Uterus (tissue), 4 donors: Measurements from ENCODE around the gene DNAAF1. TPM values are rescaled to one million over a fixed set of nuclear protein-coding genes. Genes with fewer than 3 reads are reported as not detected.

ENCODE experiments used
- DNase-seq, 2 donors: peaks; one replicate each; pipeline ENCODE4 v3.0.0-alpha.2; 2019 to 2020
- H3K27ac ChIP-seq, 2 donors: fragments of 200-600 bp; sonication (generic); 1 replicate in 1 of 2; 2 replicates in 1 of 2; pipeline ENCODE4 v1.5.1; 2016 to 2018
- H3K27me3 ChIP-seq, 2 donors: fragments of 200-600 bp; sonication (generic); one replicate each; pipeline ENCODE4 v1.5.1; 2018 to 2019; ENCODE audit warnings: control low read depth in 1 of 2
- H3K36me3 ChIP-seq, 2 donors: fragments of 200-600 bp; sonication (generic); one replicate each; pipeline ENCODE4 v1.5.1; 2019; ENCODE audit warnings: control low read depth in 1 of 2
- H3K4me1 ChIP-seq, 2 donors: fragments of 200-600 bp; sonication (generic); one replicate each; pipeline ENCODE4 v1.5.1; 2018 to 2019; ENCODE audit warnings: control low read depth in 1 of 2
- H3K4me3 ChIP-seq, 2 donors: fragments of 200-600 bp; sonication (generic); 1 replicate in 1 of 2; 2 replicates in 1 of 2; pipeline ENCODE4 v1.5.1; 2018 to 2019; ENCODE audit warnings: mild to moderate bottlenecking in 1 of 2
- H3K9me3 ChIP-seq, 2 donors: fragments of 200-600 bp; sonication (generic); one replicate each; pipeline ENCODE4 v1.5.1; 2019; ENCODE audit warnings: control low read depth in 1 of 2
- POLR2A ChIP-seq, 2 donors: fragments of 450-650 bp; IDR thresholded peaks; one replicate each; pipeline ENCODE4 v1.6.1; 2016; ENCODE audit warnings: antibody characterized with exemption in 2 of 2, mild to moderate bottlenecking in 1 of 2, moderate library complexity in 1 of 2
- intact Hi-C: fragments of 100-400 bp; cut with DNase I; formaldehyde crosslinking; loops from one replicate; pipeline ENCODE4 v1.15.1; 2023; ENCODE audit warnings: low total_unique reads
- total RNA-seq, 4 donors: library from RNA; depleted of rRNA in 3 of 4; stranded (reverse); fragments of >200 nt in 3 of 4; gene quantifications; one replicate each; pipeline versions ENCODE4 v1.1.0 to v1.2.4, GENCODE V29; 2014 to 2023
- TF ChIP-seq, protein P1 (sequence below), 4 experiments: fragments of 200-600 bp in 2 of 4; fragments of 450-650 bp in 2 of 4; sonication (generic) in 2 of 4; IDR thresholded peaks; one replicate each; pipeline ENCODE4 v1.5.1; 2016 to 2019; ENCODE audit warnings: antibody characterized with exemption in 4 of 4, mild to moderate bottlenecking in 2 of 4, moderate library complexity in 1 of 4
- donor health status: DM: yes; HTN: yes; CAD: no.

DNAAF1 gene
- total RNA-seq, 4 donors from 2014 or later = 0.77 to 8.2 (median 2.7) TPM

DNA sequence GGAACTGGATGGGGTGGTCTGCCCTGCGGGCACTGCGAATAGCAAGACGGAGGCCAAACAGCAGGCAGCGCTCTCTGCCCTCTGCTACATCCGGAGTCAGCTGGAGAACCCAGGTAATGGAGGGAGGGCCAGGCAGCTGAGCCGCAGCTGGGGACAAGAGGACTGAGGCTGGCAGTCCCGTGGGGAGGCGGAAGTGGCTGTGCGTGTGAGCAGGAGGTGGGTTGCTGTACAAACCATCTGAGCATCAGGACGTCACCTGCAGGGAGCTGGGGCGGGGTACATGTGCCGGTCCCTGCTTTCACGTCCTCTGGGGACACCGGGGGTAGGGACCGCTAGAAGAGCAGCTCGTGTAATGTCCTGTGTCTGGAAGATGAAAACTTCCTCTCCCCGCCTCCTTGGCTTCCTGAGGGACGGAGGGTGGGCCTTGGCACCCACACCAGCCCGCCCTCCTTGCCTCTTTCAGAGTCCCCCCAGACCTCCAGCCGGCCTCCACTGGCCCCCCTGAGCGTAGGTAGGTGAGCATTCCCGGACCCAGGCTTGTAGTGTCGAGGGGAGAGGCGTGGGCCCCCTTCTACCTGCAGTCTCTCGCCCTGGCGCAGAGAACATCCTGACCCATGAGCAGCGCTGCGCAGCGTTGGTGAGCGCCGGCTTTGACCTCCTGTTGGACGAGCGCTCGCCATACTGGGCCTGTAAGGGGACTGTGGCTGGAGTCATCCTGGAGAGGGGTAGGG is 49.5 kb downstream of the DNAAF1 start:
- Histone ChIP-seq H3K36me3 (no peaks in the 10 kb centered on the region), H3K4me3 (no peak overlapping the region), H3K9me3 (no peaks in the 10 kb centered on the region), H3K27ac (no peak overlapping the region), H3K27me3 (no peaks in the 10 kb centered on the region), H3K4me1 (no peaks in the 10 kb centered on the region)
- TF ChIP-seq, protein P1, sequence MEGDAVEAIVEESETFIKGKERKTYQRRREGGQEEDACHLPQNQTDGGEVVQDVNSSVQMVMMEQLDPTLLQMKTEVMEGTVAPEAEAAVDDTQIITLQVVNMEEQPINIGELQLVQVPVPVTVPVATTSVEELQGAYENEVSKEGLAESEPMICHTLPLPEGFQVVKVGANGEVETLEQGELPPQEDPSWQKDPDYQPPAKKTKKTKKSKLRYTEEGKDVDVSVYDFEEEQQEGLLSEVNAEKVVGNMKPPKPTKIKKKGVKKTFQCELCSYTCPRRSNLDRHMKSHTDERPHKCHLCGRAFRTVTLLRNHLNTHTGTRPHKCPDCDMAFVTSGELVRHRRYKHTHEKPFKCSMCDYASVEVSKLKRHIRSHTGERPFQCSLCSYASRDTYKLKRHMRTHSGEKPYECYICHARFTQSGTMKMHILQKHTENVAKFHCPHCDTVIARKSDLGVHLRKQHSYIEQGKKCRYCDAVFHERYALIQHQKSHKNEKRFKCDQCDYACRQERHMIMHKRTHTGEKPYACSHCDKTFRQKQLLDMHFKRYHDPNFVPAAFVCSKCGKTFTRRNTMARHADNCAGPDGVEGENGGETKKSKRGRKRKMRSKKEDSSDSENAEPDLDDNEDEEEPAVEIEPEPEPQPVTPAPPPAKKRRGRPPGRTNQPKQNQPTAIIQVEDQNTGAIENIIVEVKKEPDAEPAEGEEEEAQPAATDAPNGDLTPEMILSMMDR (IDR thresholded peaks at IDR 0.05) = no peak
- no peak for TF ChIP-seq POLR2A (IDR thresholded peaks at IDR 0.05)
- DNase-seq = no peak
- intact Hi-C loops = no loop called here

GRCh38 chr16:84195201-84196093 is 50.3 kb downstream of the DNAAF1 start:
- no peak for DNase-seq
- Histone ChIP-seq H3K4me1 (no peaks in the 10 kb centered on the region), H3K4me3 (no peak overlapping the region), H3K36me3 (no peaks in the 10 kb centered on the region), H3K9me3 (no peaks in the 10 kb centered on the region), H3K27me3 (no peaks in the 10 kb centered on the region), H3K27ac (no peak overlapping the region)
- intact Hi-C loops = no loop called here
- TF ChIP-seq POLR2A (IDR thresholded peaks at IDR 0.05) = no peak
- TF ChIP-seq, protein P1 (IDR thresholded peaks at IDR 0.05) = no peak

GRCh38 chr16:84196101-84196500 is 51.0 kb downstream of the DNAAF1 start:
- TF ChIP-seq POLR2A (IDR thresholded peaks at IDR 0.05) = no peak
- TF ChIP-seq, protein P1 (IDR thresholded peaks at IDR 0.05) = no peak
- DNase-seq = no peak

GRCh38 chr16:84196727-84197394 is 51.8 kb downstream of the DNAAF1 start:
- H3K36me3 ChIP-seq = no peaks in the 10 kb centered on the region
- H3K4me3 ChIP-seq = no peak overlapping the region
- DNase-seq = no peak
- TF ChIP-seq, protein P1 (IDR thresholded peaks at IDR 0.05) = no peak
- TF ChIP-seq POLR2A (IDR thresholded peaks at IDR 0.05) = no peak
- no peak overlapping the region for H3K27ac ChIP-seq
- intact Hi-C loops = no loop called here
- H3K9me3 ChIP-seq = no peaks in the 10 kb centered on the region
- H3K27me3 ChIP-seq = no peaks in the 10 kb centered on the region
- H3K4me1 ChIP-seq = no peaks in the 10 kb centered on the region

More at GRCh38 chr16:84196101-84196500, 51.0 kb downstream of the DNAAF1 start:
- intact Hi-C loops = no loop called here
- H3K4me1 ChIP-seq = no peaks in the 10 kb centered on the region
- no peaks in the 10 kb centered on the region for H3K27me3 ChIP-seq
- no peaks in the 10 kb centered on the region for H3K36me3 ChIP-seq
- no peaks in the 10 kb centered on the region for H3K9me3 ChIP-seq
- H3K27ac ChIP-seq = no peak overlapping the region
- H3K4me3 ChIP-seq = no peak overlapping the region
